GM19351 (cell line): Measurements from ENCODE around the gene SCYL1.
"Not testable (repeated sequence)": the region's sequence is repeated elsewhere in the genome, so short reads cannot be mapped to it uniquely, and the experiment has no call there.

ENCODE experiments used
- ATAC-seq: cut with Tn5 transposase; IDR thresholded peaks from one replicate; pipeline ENCODE4 v1.9.1; 2021; ENCODE audit warnings: mild to moderate bottlenecking, moderate library complexity; ENCODE audit not compliant: unreplicated experiment

SCYL1 gene

GRCh38 chr11:65564879-65565559, 40.1 kb downstream of the SCYL1 start:
- not testable (repeated sequence) for ATAC-seq

- no peak for ATAC-seq
Observed at GRCh38 chr11:65565624-65566453, 41.0 kb downstream of the SCYL1 start.

- no peak for ATAC-seq
Observed at GRCh38 chr11:65569164-65569972, 44.5 kb downstream of the SCYL1 start.

- peak; percentile 69 for ATAC-seq
Observed at GRCh38 chr11:65569973-65570918, 45.4 kb downstream of the SCYL1 start, which contains the start of gene ZNRD2. TSS of gene ZNRD2 (plus strand) at chr11:65570477. CDS start at chr11:65570492, 15 bp downstream.

- no peak for ATAC-seq
Observed at GRCh38 chr11:65571420-65571819, 46.5 kb downstream of the SCYL1 start.

- no peak for ATAC-seq
Observed at GRCh38 chr11:65571940-65572339, 47.1 kb downstream of the SCYL1 start.

GRCh38 chr11:65572356-65573051, 47.6 kb downstream of the SCYL1 start, which contains the start of gene FAM89B:
TSS of gene FAM89B (plus strand) at chr11:65572538. CDS start at chr11:65572670, 132 bp downstream.
- ATAC-seq, result no peak

- no peak for ATAC-seq
Observed at GRCh38 chr11:65573391-65574079, 48.7 kb downstream of the SCYL1 start.

- ATAC-seq, result peak; percentile 31
Observed at GRCh38 chr11:65574109-65574810, 49.4 kb downstream of the SCYL1 start.

- no peak for ATAC-seq
Observed at GRCh38 chr11:65574811-65575567, 50.1 kb downstream of the SCYL1 start.

GRCh38 chr11:65575568-65576231, 50.8 kb downstream of the SCYL1 start, which contains the start of gene EHBP1L1:
TSS of gene EHBP1L1 (plus strand) at chr11:65576053. CDS start at chr11:65576303, 250 bp downstream.
- ATAC-seq, result peak; percentile 32

GRCh38 chr11:65576232-65576866, 51.5 kb downstream of the SCYL1 start:
- ATAC-seq, result no peak

GRCh38 chr11:65576867-65577755, 52.2 kb downstream of the SCYL1 start:
- ATAC-seq, result no peak

- ATAC-seq, result no peak
Observed at GRCh38 chr11:65577756-65578109, 52.9 kb downstream of the SCYL1 start.

- ATAC-seq, result no peak
Observed at GRCh38 chr11:65578134-65578533, 53.3 kb downstream of the SCYL1 start.
